ENCODE results near the gene RBM33.
A peak's percentile ranks its signal among the peaks of the same experiment; 100 is the strongest.

Gene RBM33

GRCh38 chr7:155735442-155736115 lies 91.1 kb downstream of the RBM33 start:
- in situ Hi-C loops (cut with MboI; ENCODE audit: low sequenced_read_pairs): no loop called here
- H3K36me3 ChIP-seq (replicated peaks): peaks cover 22% of the 10 kb centered on the region
- H3K27me3 ChIP-seq (ENCODE audit: low read depth): no peaks in the 10 kb centered on the region
- no peak for DNase-seq (ENCODE audit: low spot score in 2 of 2)
- no peak overlapping the region for H3K4me3 ChIP-seq
- no peaks in the 10 kb centered on the region for H3K9me3 ChIP-seq
- no peaks in the 10 kb centered on the region for H3K4me1 ChIP-seq

- Histone ChIP-seq H3K4me3 (no peak overlapping the region), H3K9me3 (no peaks in the 10 kb centered on the region), H3K36me3 (replicated peaks) (peaks cover 39% of the 10 kb centered on the region), H3K27me3 (ENCODE audit: low read depth) (no peaks in the 10 kb centered on the region), H3K4me1 (no peaks in the 10 kb centered on the region)
- in situ Hi-C loops (cut with MboI; ENCODE audit: low sequenced_read_pairs): no loop called here
- DNase-seq (ENCODE audit: low spot score in 2 of 2): no peak
Measured at GRCh38 chr7:155737590-155737989, 93.1 kb downstream of the RBM33 start.

GRCh38 chr7:155738104-155738503 lies 93.6 kb downstream of the RBM33 start:
- no peak overlapping the region for H3K4me3 ChIP-seq
- peaks cover 43% of the 10 kb centered on the region for H3K36me3 ChIP-seq (replicated peaks)
- H3K27me3 ChIP-seq (ENCODE audit: low read depth): no peaks in the 10 kb centered on the region
- H3K4me1 ChIP-seq: no peaks in the 10 kb centered on the region
- no peaks in the 10 kb centered on the region for H3K9me3 ChIP-seq
- no peak for DNase-seq (ENCODE audit: low spot score in 2 of 2)
- in situ Hi-C loops (cut with MboI; ENCODE audit: low sequenced_read_pairs): no loop called here

GRCh38 chr7:155738652-155739537 lies 94.4 kb downstream of the RBM33 start:
- peak; percentile 18 to 67 for DNase-seq (ENCODE audit: low spot score in 2 of 2)
- Histone ChIP-seq H3K4me3 (no peak overlapping the region), H3K27me3 (ENCODE audit: low read depth) (no peaks in the 10 kb centered on the region), H3K36me3 (replicated peaks) (peaks cover 44% of the 10 kb centered on the region), H3K4me1 (no peaks in the 10 kb centered on the region), H3K9me3 (no peaks in the 10 kb centered on the region)
- in situ Hi-C loops (cut with MboI; ENCODE audit: low sequenced_read_pairs): no loop called here

GRCh38 chr7:155739538-155740143 lies 95.2 kb downstream of the RBM33 start:
- H3K36me3 ChIP-seq (replicated peaks): peaks cover 51% of the 10 kb centered on the region
- DNase-seq (ENCODE audit: low spot score in 2 of 2): no peak
- H3K27me3 ChIP-seq (ENCODE audit: low read depth): no peaks in the 10 kb centered on the region
- in situ Hi-C loops (cut with MboI; ENCODE audit: low sequenced_read_pairs): no loop called here
- H3K4me3 ChIP-seq: no peak overlapping the region
- no peaks in the 10 kb centered on the region for H3K4me1 ChIP-seq
- no peaks in the 10 kb centered on the region for H3K9me3 ChIP-seq

GRCh38 chr7:155741082-155741481 lies 96.6 kb downstream of the RBM33 start:
- Histone ChIP-seq H3K4me3 (no peak overlapping the region), H3K4me1 (no peaks in the 10 kb centered on the region), H3K36me3 (replicated peaks) (peaks cover 63% of the 10 kb centered on the region), H3K9me3 (no peaks in the 10 kb centered on the region), H3K27me3 (ENCODE audit: low read depth) (no peaks in the 10 kb centered on the region)
- in situ Hi-C loops (cut with MboI; ENCODE audit: low sequenced_read_pairs): no loop called here
- no peak for DNase-seq (ENCODE audit: low spot score in 2 of 2)

GRCh38 chr7:155741805-155742204 lies 97.3 kb downstream of the RBM33 start:
- Histone ChIP-seq H3K4me3 (no peak overlapping the region), H3K36me3 (replicated peaks) (peaks cover 68% of the 10 kb centered on the region), H3K9me3 (no peaks in the 10 kb centered on the region), H3K27me3 (ENCODE audit: low read depth) (no peaks in the 10 kb centered on the region), H3K4me1 (no peaks in the 10 kb centered on the region)
- DNase-seq (ENCODE audit: low spot score in 2 of 2): no peak
- in situ Hi-C loops (cut with MboI; ENCODE audit: low sequenced_read_pairs): no loop called here

- Histone ChIP-seq H3K36me3 (replicated peaks) (peaks cover 61% of the 10 kb centered on the region), H3K9me3 (no peaks in the 10 kb centered on the region), H3K4me1 (no peaks in the 10 kb centered on the region), H3K27me3 (ENCODE audit: low read depth) (no peaks in the 10 kb centered on the region), H3K4me3 (no peak overlapping the region)
- DNase-seq (ENCODE audit: low spot score in 2 of 2): no peak
- in situ Hi-C loops (cut with MboI; ENCODE audit: low sequenced_read_pairs): no loop called here
Measured at GRCh38 chr7:155743177-155743576, 98.7 kb downstream of the RBM33 start.

- no peak for DNase-seq (ENCODE audit: low spot score in 2 of 2)
- peaks cover under 1% of the 10 kb centered on the region; the same call in 1 of the 2 replicates for H3K4me1 ChIP-seq
- no peaks in the 10 kb centered on the region for H3K9me3 ChIP-seq
- no peak overlapping the region for H3K4me3 ChIP-seq
- in situ Hi-C loops (cut with MboI; ENCODE audit: low sequenced_read_pairs): no loop called here
- no peaks in the 10 kb centered on the region for H3K27me3 ChIP-seq (ENCODE audit: low read depth)
- H3K36me3 ChIP-seq (replicated peaks): peaks cover 56% of the 10 kb centered on the region
Measured at GRCh38 chr7:155744971-155745683, 100.7 kb downstream of the RBM33 start.

- H3K9me3 ChIP-seq: no peaks in the 10 kb centered on the region
- H3K4me3 ChIP-seq: no peak overlapping the region
- in situ Hi-C loops (cut with MboI; ENCODE audit: low sequenced_read_pairs): no loop called here
- H3K27me3 ChIP-seq (ENCODE audit: low read depth): no peaks in the 10 kb centered on the region
- peaks cover 4% of the 10 kb centered on the region; the same call in 1 of the 2 replicates for H3K4me1 ChIP-seq
- no peak for DNase-seq (ENCODE audit: low spot score in 2 of 2)
- peaks cover 50% of the 10 kb centered on the region for H3K36me3 ChIP-seq (replicated peaks)
Measured at GRCh38 chr7:155745737-155746136, 101.3 kb downstream of the RBM33 start.

- Histone ChIP-seq H3K4me3 (no peak overlapping the region), H3K36me3 (replicated peaks) (peaks cover 45% of the 10 kb centered on the region), H3K9me3 (no peaks in the 10 kb centered on the region), H3K27me3 (ENCODE audit: low read depth) (no peaks in the 10 kb centered on the region), H3K4me1 (peaks cover 4% of the 10 kb centered on the region; the same call in 1 of the 2 replicates)
- in situ Hi-C loops (cut with MboI; ENCODE audit: low sequenced_read_pairs): no loop called here
- DNase-seq (ENCODE audit: low spot score in 2 of 2): no peak
Measured at GRCh38 chr7:155746188-155746587, 101.7 kb downstream of the RBM33 start.

GRCh38 chr7:155747209-155747608 lies 102.7 kb downstream of the RBM33 start:
- no peak for DNase-seq (ENCODE audit: low spot score in 2 of 2)
- in situ Hi-C loops (cut with MboI; ENCODE audit: low sequenced_read_pairs): no loop called here
- Histone ChIP-seq H3K9me3 (no peaks in the 10 kb centered on the region), H3K36me3 (replicated peaks) (peaks cover 38% of the 10 kb centered on the region), H3K4me3 (no peak overlapping the region), H3K4me1 (peaks cover 4% of the 10 kb centered on the region; the same call in 1 of the 2 replicates), H3K27me3 (ENCODE audit: low read depth) (no peaks in the 10 kb centered on the region)

GRCh38 chr7:155749578-155749977 lies 105.1 kb downstream of the RBM33 start:
- Histone ChIP-seq H3K4me1 (peaks cover 4% of the 10 kb centered on the region; the same call in 1 of the 2 replicates), H3K4me3 (no peak overlapping the region), H3K36me3 (replicated peaks) (peaks cover 28% of the 10 kb centered on the region), H3K9me3 (no peaks in the 10 kb centered on the region), H3K27me3 (ENCODE audit: low read depth) (no peaks in the 10 kb centered on the region)
- no peak for DNase-seq (ENCODE audit: low spot score in 2 of 2)
- in situ Hi-C loops (cut with MboI; ENCODE audit: low sequenced_read_pairs): no loop called here
